Inflammatory macrophage treated with lipopolysaccharide for 1 hour (primary cell): ENCODE measurements around the gene HSP90AA1.

Experiments used
- DNase-seq, 2 donors: peaks; one replicate each; pipeline ENCODE4 v3.0.0-alpha.2; 2020 to 2022

Gene HSP90AA1

DNA sequence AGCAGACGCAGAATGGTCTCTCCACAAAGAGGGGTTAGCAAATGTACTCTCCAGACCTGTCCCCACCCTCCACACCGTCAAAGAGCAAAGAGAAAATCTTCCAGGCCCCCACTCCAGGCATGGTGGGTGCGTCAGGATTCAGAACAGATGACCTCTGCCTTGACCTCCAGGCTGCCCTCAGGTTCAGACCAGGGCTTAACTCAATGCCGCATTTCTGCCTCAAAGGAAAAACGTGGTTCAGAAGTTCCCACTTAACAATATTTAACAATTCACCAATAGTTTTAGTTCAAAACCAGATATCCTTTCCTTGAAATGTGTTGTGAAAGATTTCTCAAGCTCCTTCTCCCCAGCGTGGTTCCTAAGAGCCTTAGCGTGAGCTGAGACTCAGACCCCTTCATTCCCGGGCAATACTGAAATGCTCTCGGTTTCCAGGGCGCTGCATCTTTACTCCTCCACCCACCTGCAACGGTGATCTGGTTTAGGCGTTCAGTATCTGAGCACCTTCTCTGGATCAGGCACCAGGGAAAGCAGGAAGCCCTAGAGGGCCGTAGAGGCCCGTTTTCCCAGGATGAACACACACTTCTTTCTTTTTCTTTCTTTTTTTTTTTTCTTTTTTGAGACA, 22.9 kb downstream of the HSP90AA1 start:
- DNase-seq, result no peak

DNA sequence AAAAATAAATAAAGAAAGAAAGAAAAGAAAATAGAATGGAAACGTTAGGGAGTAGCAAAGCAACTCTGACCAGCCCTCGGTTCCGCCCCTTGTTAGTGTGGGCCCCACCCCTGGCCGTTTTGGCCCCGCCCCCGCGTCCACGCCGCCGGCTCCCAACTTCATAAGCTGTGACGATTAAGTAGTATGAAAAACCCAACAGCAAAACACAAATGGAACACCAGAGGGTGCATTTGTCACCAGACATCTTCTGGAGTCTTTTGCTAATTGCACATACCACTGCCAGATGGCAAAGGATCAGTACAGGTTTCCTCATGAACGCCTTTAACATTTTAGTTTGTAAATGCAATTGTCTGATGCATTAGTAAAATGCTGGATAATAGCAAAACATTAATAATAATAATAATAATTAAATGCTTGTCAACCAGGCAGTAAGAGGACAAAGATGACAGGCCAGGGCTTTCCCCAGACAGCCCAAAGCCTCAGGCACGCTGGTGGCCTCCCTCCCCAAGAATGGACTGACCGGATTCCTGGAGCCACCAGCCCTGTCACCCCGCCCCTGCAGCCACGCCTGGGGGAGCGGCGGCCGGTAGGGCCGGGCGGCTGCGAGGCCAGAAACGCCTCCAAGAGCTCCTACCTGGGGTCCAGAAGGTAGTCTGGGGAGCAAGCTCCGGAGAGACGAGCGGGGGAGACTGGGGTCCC, 23.6 kb downstream of the HSP90AA1 start:
- peak; percentile 89 to 97 for DNase-seq

DNA sequence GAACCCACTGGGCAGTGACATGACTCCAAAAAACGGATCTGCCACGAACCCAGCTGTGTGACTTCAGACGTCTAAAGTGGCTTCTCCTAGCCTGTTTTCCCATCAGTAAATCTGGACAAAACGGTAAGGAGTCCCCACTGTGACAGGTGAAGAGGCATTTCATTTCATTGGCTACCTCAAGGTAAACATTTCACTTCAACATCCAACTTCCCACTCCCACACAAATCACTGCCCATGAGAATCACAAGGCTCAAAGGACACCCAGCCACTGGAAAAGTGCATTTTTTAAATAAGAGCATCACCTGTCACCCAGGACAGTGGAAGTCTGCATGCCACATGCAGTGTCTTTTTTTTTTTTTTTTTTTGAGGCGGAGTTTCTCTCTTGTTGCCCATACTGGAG, 27.9 kb downstream of the HSP90AA1 start:
- DNase-seq, result no peak

DNA sequence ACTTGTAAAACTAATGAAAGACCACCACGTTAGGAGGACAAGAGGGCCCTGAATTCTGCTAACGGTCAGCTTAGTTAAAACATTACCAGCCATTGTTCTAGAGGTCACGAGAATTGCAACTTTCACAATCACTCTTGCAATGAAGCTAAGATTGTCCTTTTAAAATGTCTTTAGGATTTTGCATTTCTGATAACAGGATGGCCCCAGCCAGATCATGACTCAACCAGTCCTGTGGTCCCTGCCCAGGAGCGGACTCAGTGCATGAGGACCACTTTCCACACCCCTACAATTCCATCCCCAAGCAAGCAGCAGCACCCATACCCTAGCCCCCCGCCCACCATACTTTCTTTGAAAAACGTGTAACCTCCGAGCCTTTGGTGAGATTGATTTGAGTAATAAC, 28.7 kb downstream of the HSP90AA1 start:
- DNase-seq, result no peak

DNA sequence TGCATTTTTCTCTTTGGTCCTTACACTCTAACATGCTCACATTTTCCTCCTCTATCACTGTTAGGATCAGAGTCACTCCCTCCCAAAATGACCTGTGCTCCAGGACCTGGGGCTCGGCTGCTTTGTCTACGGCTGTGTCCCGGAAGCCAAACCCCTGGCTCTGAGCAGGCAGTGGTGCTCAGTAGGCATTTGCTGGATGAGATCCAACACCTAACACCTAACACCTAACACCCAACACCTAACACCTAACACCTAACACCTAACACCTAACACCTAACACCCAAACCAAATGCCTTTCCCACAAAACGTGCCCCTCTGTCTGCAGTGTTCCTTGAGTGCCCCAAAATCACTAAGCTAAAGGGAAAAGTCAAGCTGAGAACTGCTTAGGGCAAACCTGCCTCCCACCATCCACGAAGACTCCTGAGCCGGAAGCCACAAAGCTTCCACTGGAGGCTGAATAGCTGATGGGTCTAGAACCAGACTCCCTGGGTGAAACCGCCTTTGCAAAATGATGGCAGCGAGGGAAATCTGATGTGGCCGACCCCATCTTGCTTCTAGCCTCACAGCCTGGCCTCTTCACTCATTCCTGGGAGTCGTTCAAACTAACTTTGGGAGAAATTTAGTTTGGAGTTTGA, 29.2 kb downstream of the HSP90AA1 start:
- DNase-seq, result no peak

DNA sequence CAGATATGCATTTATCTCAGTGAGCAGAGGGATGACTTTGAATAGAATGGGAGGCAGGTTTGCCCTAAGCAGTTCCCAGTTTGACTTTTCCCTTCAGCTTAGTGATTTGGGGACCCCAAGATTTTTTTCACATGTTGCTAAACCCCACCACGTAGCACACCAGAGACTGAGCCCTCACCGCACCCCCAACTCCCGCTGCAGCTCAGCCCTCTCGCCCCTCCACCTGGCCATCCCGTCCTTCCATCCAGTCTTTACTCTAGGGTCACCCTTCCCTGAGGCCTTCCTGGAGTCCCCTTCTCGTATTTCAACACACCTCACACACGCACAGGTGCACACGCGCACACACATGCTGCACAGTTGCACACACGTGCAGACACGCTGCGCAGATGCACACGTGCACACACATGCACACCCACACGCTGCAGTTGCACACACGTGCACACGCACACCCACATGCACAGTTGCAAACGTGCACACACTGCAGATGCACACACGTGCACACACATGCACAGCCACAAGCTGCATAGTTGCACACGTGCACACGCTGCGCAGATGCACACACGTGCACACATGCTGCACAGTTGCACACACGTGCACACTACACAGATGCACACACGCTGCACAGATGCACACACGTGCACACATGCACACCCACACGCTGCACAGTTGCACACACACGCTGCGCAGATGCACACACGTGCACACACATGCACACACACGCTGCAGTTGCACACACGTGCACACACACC, 30.0 kb downstream of the HSP90AA1 start:
- DNase-seq, result no peak

DNA sequence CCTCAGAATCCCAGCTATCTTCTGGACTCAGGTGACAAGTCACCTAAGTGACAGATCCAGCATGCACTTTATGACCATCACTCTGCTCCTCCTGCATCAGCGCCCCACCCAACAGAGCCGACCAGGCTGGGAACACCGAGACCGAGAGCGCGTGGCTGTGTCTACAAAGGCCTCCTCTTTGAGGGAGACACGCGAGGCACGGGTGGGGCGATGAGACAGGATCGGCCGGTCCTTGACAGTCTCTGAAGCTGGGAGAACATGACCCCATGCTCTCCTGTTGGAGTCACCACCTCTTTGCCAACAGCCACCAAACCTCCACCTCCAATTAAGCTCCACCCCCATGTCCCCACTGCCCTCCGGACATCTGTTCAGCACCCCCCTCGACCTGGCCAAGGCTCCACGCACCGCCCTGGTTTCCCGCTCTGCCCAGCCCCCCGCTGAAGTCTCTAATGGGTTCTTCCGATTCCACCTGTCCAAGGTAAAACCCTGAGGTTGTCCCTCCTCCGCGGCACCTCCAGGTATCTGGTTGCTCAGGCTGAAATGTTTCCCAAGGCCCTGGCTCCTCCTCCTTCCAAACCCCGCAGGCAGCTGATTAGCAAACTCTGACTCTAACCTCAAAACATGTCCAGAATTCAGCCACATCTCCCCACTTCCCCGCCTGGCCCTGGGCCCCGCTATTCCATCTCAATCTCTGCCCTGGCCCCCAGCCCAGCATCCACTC, 31.5 kb downstream of the HSP90AA1 start:
- no peak for DNase-seq

DNA sequence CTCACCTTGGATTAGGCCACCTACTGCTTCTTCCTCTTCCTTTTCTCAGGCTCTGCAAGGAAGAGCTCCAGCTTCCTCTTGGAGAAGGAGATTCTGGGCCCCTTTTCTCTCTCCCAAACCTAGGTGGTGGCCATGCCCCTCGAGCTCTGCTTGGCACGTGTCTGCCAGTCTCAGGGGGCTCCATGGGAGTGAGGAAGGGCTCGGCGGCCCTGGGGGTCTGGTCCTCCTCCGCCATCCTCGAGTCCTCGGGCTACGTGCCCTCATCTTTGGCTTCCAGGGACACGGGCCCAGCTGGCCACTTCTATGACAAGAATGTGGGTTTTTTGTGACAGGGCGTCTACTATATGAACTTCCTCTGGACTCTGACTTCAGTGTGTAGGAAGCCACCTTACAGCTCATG, 34.3 kb downstream of the HSP90AA1 start:
- no peak for DNase-seq

DNA sequence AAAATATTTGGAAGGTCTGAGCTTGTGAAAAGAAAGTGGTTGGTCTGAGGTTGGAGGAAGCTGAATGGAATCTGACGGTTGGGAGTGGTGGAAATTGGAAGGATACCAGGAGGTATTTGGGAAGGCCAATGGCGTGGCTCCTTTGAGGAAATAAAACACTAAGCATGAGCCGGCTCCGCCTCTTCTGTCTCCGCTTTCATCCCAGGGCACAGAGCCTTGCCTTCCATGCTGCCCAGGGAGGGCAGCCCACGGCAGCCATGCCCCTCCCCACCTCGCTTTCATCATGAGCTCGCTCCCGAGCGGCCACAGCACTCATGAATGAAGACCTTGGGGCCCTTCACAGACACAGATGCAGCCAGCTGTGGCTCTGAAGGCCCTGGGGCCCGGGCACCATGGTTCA, 36.2 kb downstream of the HSP90AA1 start:
- no peak for DNase-seq

DNA sequence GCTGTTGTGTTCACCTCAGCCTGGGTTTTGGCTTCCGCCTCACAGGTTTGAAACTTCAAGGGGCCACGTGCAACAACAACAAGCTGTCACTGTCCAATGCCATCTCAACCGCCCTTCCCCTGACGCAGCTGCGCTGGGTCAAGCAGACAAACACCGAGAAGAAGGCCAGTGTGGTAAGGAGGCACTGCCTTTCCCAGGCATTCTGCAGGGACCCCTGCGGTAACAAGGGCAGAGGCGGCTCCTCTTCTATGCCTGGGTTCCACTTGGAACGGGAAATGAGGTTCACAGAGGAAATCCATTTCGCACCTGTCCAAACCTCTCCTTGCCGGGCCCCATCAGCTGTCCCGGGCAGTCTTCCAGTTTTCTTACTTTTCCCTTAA, 36.8 kb downstream of the HSP90AA1 start:
- DNase-seq, result no peak

DNA sequence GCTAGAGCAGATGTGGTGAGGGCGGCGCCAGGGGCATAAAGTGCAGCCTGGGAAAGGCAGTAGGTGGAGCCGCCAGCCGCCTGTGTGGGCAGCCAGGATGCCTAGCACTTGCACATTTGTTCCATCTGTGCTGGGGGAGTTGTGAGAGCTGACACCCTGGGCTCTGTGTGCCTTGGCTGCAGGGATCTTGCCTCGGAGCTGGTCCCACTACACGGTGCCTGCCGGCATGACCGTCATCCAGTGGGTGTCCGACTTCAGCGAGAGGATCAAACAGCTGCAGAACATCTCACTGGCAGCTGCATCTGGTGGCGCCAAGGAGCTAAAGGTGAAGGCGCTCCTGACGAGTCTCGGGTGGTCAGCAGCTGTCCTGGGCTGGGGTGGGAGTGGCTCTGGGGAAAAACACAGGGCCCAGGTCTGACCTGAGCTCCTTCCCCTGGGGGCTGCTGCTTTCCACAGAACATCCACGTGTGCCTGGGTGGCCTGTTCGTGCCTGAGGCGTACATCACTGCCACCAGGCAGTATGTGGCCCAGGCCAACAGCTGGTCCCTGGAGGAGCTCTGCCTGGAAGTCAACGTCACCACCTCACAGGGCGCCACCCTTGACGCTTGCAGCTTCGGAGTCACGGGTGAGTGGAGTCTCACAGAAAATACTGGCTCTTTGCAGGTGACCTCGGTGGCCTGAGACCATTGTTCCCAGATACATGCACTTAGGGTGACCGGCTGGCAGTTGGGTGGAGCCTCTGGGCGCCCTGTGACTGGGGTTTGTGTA, 37.4 kb downstream of the HSP90AA1 start:
- DNase-seq, result no peak

DNA sequence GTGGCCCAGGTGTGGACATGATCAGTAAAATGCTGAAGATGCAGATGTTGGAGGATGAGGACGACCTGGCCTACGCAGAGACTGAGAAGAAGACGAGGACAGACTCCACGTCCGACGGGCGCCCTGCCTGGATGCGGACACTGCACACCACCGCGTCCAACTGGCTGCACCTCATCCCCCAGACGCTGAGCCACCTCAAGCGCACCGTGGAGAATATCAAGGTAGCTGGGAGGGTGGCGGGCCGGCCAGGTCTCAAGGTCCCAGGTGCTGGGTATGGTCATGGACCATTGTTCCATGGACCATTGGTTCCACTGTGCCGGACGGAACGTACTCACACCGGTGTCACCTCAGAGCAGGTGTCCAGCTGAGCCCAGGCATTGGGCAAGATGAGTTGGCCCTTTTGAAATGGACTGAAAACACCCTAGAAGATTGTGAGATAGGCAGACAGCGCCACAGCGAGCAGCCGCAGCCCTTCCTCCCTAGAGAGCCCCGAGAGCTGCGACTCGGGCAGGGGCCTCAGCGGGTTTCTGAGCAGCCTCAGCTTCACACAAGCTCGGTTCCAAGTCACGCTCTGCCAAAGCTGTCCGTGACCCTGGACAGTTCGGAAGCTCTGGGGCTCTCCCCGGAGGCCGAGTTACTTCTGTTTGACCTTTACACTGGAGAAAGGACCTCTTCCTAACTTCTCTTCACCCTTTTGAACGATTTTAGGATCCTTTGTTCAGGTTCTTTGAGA, 38.9 kb downstream of the HSP90AA1 start:
- no peak for DNase-seq

DNA sequence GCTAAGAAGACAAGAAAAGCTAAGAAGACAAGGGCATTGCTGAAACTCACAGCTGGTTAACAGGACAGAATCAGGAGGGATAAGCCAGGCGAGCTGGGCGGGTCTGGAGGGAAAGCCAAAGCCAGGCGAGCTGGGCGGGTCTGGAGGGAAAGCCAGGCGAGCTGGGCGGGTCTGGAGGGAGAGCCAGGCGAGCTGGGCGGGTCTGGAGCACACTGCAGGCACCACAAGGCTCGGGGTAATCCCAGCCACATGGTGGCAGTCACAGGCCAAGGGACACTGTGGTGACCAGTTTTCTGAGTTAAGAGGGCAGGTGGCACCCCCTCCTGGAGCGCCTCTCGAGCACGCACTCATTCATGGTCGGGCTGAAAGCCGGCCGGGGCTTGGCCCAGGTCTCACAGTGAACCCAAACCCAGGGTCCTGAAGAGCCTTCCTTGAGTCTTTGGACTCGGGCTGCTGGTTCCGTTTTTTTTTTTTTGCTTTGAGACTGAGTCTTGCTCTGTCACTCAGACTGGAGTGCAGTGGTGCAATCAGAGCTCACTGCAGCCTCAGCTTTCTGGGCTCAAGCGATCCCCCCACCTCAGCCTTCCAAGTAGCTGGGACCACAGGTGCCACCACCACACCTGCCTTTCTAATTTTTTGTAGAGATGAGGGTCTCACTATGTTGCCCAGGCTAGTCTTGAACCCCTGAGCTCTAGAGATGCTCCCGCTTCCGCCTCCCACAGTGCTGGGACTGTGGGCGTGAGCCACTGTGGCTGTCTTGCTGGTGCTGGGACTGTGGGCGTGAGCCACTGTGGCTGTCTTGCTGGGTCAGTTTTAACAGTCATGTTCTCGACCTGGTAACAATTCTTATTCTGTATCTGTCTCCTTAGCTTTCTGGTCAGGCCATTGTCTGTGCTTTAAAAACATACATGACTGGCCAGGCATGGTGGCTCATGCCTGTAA, 40.2 kb downstream of the HSP90AA1 start:
- DNase-seq, result peak; percentile 8 to 16

DNA sequence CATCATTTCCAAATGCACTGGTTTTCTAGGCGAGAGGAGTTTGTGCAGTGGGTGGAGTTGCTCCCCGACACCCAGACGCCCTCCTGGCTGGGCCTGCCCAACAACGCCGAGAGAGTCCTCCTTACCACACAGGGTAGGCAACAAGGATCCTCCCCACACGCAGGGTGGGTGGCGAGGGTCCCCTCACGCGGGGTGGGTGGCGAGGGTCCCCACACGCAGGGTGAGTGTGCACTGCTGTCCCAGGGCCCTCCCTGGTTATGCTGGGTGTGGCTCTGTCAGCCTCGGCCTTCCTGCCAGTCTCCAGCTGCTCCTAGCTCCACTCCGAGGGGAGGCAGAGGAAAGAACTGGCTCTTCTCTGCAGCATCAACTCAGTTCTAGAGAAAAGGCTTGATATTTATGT, 42.3 kb downstream of the HSP90AA1 start:
- no peak for DNase-seq

DNA sequence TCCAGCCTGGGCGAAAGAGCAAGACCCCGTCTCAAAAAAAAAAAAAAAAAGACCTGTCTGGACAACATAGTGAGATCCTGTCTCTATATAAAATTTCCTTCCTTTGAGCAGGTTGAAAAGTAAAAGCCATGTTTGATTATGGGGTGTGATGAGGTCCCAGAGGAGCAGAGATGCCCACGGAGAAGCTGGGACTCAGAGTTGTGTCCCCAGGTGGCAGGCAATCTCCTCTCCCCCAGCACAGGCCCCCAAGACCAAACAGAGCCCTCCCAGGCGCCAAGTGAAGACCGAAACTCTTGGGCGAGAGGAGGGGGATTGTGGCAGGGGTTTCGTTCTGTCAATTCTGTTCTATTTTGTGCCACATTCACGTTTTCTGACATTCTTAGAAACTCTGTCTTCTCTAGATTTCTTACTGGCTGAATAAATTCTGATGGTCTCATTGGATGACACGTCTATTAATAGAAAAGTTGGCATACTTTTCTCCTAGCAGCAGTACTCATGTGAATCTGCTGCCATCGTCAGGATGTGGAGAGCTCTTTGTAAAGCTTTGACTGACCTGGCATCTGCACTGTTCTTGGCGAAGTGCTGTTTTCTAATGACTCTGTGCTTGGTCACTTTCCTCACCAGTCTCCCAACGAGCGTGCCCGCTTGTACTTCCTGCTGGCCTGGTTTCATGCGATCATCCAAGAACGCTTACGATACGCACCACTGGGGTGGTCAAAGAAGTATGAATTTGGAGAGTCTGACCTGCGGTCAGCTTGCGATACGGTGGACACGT, 43.4 kb downstream of the HSP90AA1 start:
- no peak for DNase-seq

DNA sequence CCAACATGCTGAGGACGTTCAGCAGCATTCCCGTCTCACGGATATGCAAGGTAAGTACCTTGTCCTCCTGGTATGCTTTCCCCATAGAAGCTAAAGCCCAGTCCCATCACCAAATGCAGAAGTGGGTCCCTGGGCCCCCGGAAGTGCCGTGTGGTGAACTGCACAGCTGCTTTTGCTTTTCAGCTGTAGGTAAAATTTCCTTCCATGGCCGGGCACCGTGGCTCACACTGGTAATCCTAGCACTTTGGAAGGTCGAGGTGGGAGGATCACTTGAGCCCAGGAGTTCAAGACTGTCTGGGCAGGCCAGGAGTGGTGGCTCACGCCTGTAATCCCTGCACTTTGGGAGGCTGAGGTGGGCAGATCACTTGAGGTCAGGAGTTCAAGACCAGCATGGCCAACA, 44.1 kb downstream of the HSP90AA1 start:
- DNase-seq, result no peak

DNA sequence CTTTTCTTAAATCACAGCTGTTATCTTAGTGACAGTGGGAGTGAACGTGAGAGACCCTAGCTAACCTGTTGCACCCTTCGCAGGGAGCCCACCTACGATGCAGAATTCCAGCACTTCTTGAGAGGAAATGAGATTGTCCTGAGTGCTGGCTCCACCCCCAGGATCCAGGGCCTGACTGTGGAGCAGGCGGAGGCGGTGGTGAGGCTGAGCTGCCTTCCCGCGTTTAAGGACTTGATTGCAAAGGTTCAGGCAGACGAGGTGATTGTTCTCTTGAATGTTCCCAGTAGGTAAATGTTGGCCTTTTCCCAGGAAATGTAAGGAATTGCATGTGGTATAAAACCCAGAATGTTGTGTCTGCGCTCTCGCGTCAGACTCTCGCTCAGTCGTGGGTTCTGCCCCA, 46.7 kb downstream of the HSP90AA1 start:
- no peak for DNase-seq

DNA sequence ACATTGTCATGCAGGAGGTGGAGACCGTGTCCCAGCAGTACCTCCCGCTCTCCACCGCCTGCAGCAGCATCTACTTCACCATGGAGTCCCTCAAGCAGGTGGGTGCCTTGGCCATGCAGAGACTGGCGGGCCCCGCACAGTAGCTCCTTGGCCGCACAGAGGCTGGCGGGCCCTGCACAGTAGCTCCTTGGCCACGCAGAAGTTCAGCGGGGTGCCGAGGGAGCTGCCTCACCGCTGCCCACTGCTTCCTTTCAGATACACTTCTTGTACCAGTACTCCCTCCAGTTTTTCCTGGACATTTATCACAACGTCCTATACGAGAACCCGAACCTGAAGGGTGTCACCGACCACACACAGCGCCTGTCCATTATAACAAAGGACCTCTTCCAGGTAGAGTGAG, 47.7 kb downstream of the HSP90AA1 start:
- DNase-seq, result no peak

DNA sequence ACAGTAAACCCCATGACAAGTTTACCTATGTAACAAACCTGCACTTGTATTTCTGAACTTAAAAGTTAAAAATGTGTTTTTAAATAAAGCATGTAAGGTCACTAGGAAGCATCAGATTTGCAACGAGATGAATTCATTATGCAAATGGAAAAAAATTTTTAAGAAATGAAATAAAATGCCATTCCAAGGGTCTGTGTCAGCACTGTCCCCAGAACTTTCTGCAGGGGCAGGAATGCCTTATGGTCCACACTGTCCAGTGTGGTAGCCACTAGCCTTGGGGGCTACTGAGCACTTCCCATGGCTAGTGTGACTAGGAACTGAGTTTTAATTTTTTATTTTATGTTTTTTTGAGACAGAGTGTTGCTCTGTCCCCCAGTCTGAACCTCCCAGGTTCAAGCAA, 49.2 kb downstream of the HSP90AA1 start:
- DNase-seq, result no peak

DNA sequence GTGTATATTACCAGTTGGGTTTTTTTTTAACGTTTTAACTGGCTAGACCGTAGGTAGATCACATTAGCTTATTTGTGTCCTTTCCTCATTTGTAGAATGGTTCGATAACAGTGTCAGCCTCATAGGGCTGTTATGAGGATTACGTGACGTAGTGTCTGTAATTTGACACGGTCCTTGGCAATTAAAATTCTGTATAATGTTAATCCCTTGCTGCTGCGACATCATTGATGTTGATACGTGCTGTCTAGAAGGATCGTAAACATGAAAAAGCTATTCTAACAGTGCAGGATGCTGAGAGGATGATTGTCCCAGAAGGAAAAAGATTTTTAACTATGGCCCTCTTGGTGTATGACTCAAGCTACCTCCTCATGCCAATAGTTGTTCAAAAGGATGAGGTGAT, 50.9 kb downstream of the HSP90AA1 start:
- DNase-seq, result no peak
